ENCODE data around the gene EIF3A. TPM values are rescaled to one million over a fixed set of nuclear protein-coding genes. Genes with fewer than 3 reads are reported as not detected.
"Not testable (repeated sequence)": the region's sequence is repeated elsewhere in the genome, so short reads cannot be mapped to it uniquely, and the experiment has no call there.

EIF3A gene
- total RNA-seq, 1 donor from 2014 or later, result 132 TPM

- Mint-ChIP-seq H3K4me1 (ENCODE audit: unreplicated experiment) (no peaks in the 10 kb centered on the region), H3K9me3 (no peaks in the 10 kb centered on the region), H3K4me3 (no peak overlapping the region), H3K27ac (no peak overlapping the region), H3K27me3 (no peaks in the 10 kb centered on the region), H3K36me3 (peaks cover 18% of the 10 kb centered on the region)
- TF ChIP-seq CTCF (conservative IDR thresholded peaks at IDR 0.05), result no peak
- no peak for DNase-seq (ENCODE audit: extremely low spot score, unreplicated experiment)
Observed at GRCh38 chr10:119113751-119114732, 33.4 kb upstream of the EIF3A start.

- Mint-ChIP-seq H3K9me3 (no peaks in the 10 kb centered on the region), H3K4me3 (no peak overlapping the region), H3K27ac (no peak overlapping the region), H3K36me3 (peaks cover 13% of the 10 kb centered on the region), H3K4me1 (ENCODE audit: unreplicated experiment) (no peaks in the 10 kb centered on the region), H3K27me3 (no peaks in the 10 kb centered on the region)
- DNase-seq (ENCODE audit: extremely low spot score, unreplicated experiment), result no peak
- TF ChIP-seq CTCF (conservative IDR thresholded peaks at IDR 0.05), result no peak
Observed at GRCh38 chr10:119112056-119112455, 31.4 kb upstream of the EIF3A start.

GRCh38 chr10:119107771-119108170 is 27.2 kb upstream of the EIF3A start:
- H3K9me3 Mint-ChIP-seq; H3K27me3 Mint-ChIP-seq; H3K4me1 Mint-ChIP-seq (ENCODE audit: unreplicated experiment); DNase-seq (ENCODE audit: extremely low spot score, unreplicated experiment); H3K27ac Mint-ChIP-seq; H3K36me3 Mint-ChIP-seq; H3K4me3 Mint-ChIP-seq: not testable (repeated sequence)

GRCh38 chr10:119107106-119107505 is 26.5 kb upstream of the EIF3A start:
- not testable (repeated sequence) for H3K4me3 Mint-ChIP-seq; H3K36me3 Mint-ChIP-seq; H3K27ac Mint-ChIP-seq; H3K4me1 Mint-ChIP-seq (ENCODE audit: unreplicated experiment); H3K9me3 Mint-ChIP-seq; H3K27me3 Mint-ChIP-seq; DNase-seq (ENCODE audit: extremely low spot score, unreplicated experiment)

GRCh38 chr10:119105899-119106298 is 25.3 kb upstream of the EIF3A start:
- H3K27ac Mint-ChIP-seq; H3K9me3 Mint-ChIP-seq; H3K4me1 Mint-ChIP-seq (ENCODE audit: unreplicated experiment); H3K27me3 Mint-ChIP-seq; DNase-seq (ENCODE audit: extremely low spot score, unreplicated experiment); H3K36me3 Mint-ChIP-seq: not testable (repeated sequence)
- peak overlapping the region; percentile 20 for H3K4me3 Mint-ChIP-seq

- Mint-ChIP-seq H3K4me3 (peak overlapping the region; percentile 87), H3K4me1 (ENCODE audit: unreplicated experiment) (no peaks in the 10 kb centered on the region), H3K27me3 (no peaks in the 10 kb centered on the region), H3K36me3 (no peaks in the 10 kb centered on the region), H3K9me3 (no peaks in the 10 kb centered on the region), H3K27ac (peak overlapping the region; percentile 62)
- TF ChIP-seq CTCF (conservative IDR thresholded peaks at IDR 0.05), result no peak
- DNase-seq (ENCODE audit: extremely low spot score, unreplicated experiment), result no peak
Observed at GRCh38 chr10:119105155-119105554, 24.5 kb upstream of the EIF3A start.

GRCh38 chr10:119104654-119105015 is 24.0 kb upstream of the EIF3A start:
- H3K27ac Mint-ChIP-seq, result no peak overlapping the region
- no peaks in the 10 kb centered on the region for H3K9me3 Mint-ChIP-seq

More at GRCh38 chr10:119104654-119105015, 24.0 kb upstream of the EIF3A start:
- H3K4me1 Mint-ChIP-seq (ENCODE audit: unreplicated experiment), result no peaks in the 10 kb centered on the region
- no peak for TF ChIP-seq CTCF (conservative IDR thresholded peaks at IDR 0.05)
- H3K4me3 Mint-ChIP-seq, result peak overlapping the region; percentile 87
- H3K36me3 Mint-ChIP-seq, result no peaks in the 10 kb centered on the region
- no peaks in the 10 kb centered on the region for H3K27me3 Mint-ChIP-seq
- DNase-seq (ENCODE audit: extremely low spot score, unreplicated experiment), result peak; percentile 68

Data from type B pancreatic cell (in vitro differentiated cells).